Measurements from ENCODE around the gene PRMT6. TPM values are rescaled to one million over a fixed set of nuclear protein-coding genes. Genes with fewer than 3 reads are reported as not detected.
"Not testable (repeated sequence)": the region's sequence is repeated elsewhere in the genome, so short reads cannot be mapped to it uniquely, and the experiment has no call there.

PRMT6 gene
- total and polyA plus RNA-seq, 10 of the 15 experiments (the other 5 are each of a cell fraction or from before 2014, with no cell fraction given) = 6.0 to 38.6 (median 26.3) TPM

DNA sequence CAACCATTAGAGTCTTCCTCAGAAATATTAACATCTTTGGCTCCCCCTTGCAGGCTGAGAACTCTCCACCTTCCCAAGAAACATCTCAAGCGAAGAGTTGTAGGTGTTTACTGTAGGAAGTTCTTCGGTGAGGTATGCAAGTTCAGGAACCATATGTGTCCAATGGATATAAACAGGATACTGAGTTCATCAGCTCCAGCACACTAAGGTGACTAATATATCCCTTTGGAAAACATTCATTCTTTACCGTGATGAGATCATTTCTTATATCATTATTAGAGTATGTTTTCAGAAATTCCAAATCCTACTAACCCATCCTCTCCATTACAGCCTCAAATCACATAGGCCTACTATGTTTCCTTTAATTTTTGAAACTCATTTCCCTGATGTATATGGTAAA lies 37.3 kb upstream of the PRMT6 start (continued):
- TF ChIP-seq, protein P1, sequence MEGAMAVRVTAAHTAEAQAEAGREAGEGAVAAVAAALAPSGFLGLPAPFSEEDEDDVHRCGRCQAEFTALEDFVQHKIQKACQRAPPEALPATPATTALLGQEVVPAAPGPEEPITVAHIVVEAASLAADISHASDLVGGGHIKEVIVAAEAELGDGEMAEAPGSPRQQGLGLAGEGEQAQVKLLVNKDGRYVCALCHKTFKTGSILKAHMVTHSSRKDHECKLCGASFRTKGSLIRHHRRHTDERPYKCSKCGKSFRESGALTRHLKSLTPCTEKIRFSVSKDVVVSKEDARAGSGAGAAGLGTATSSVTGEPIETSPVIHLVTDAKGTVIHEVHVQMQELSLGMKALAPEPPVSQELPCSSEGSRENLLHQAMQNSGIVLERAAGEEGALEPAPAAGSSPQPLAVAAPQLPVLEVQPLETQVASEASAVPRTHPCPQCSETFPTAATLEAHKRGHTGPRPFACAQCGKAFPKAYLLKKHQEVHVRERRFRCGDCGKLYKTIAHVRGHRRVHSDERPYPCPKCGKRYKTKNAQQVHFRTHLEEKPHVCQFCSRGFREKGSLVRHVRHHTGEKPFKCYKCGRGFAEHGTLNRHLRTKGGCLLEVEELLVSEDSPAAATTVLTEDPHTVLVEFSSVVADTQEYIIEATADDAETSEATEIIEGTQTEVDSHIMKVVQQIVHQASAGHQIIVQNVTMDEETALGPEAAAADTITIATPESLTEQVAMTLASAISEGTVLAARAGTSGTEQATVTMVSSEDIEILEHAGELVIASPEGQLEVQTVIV (IDR thresholded peaks at IDR 0.05; ENCODE audit: borderline replicate concordance, partially characterized antibody) = no peak
- TF ChIP-seq RAD21 (IDR thresholded peaks at IDR 0.05; ENCODE audit: insufficient read depth, low read depth, low read length) (no peak), SMAD1 (IDR thresholded peaks at IDR 0.05; ENCODE audit: low read depth, partially characterized antibody) (no peak)

- H3K4me1 ChIP-seq (ENCODE audit: control insufficient read depth, insufficient read depth, low read length); POLR2A ChIA-PET; in situ Hi-C loops (cut with MboI); H3K9ac ChIP-seq (ENCODE audit: control insufficient read depth, insufficient read depth, low read length); H3K4me2 ChIP-seq (ENCODE audit: control insufficient read depth, insufficient read depth); ATAC-seq; H3K27ac ChIP-seq (ENCODE audit: control insufficient read depth, insufficient read depth); H3K36me3 ChIP-seq (ENCODE audit: control insufficient read depth in 2 of 2, insufficient read depth in 2 of 2, low read length in 1 of 2); DNase-seq (ENCODE audit: low read depth, low spot score); H3K4me3 ChIP-seq; BruUV-seq (replicated peaks); H3K9me3 ChIP-seq (replicated peaks; ENCODE audit: control insufficient read depth, insufficient read depth, low read length); FAIRE-seq; H3K27me3 ChIP-seq (replicated peaks in 1 of 2; ENCODE audit: control insufficient read depth in 2 of 2, insufficient read depth in 2 of 2, low read length in 1 of 2); H2AFZ ChIP-seq (ENCODE audit: control insufficient read depth, low read depth, low read length); SMC1A ChIA-PET (ENCODE audit: uncharacterized antibody, unreplicated experiment); H4K20me1 ChIP-seq (ENCODE audit: control insufficient read depth, insufficient read depth); intact Hi-C loops (cut with micrococcal nuclease; ENCODE audit: unreplicated experiment); H3K79me2 ChIP-seq (ENCODE audit: control insufficient read depth, insufficient read depth, low read length): not testable (repeated sequence)
- 52% methylated on average over 3 of the region's 3 CpGs for WGBS (ENCODE audit: insufficient coverage, insufficient replicate concordance, low lambda C conversion rate, missing lambda C conversion rate)
- RAD21 ChIA-PET (ENCODE audit: unreplicated experiment) = interaction anchor here (1.0 kb wide), 1 partner anchor 80 kb away, joined by 3 read pairs; no protein-coding TSS in a partner anchor
- CTCF ChIA-PET = interaction anchor here (0.6 kb wide), 1 partner anchor 1010 kb away, joined by 3 read pairs; no protein-coding TSS in a partner anchor
These were observed 17.6 kb upstream of the PRMT6 start for GRCh38 chr1:107038874-107039273.

GRCh38 chr1:107044310-107045220 lies 11.9 kb upstream of the PRMT6 start:
- BruUV-seq (replicated peaks); H3K4me3 ChIP-seq; in situ Hi-C loops (cut with MboI); H3K79me2 ChIP-seq (ENCODE audit: control insufficient read depth, insufficient read depth, low read length); FAIRE-seq; H3K9me3 ChIP-seq (replicated peaks; ENCODE audit: control insufficient read depth, insufficient read depth, low read length); H3K9ac ChIP-seq (ENCODE audit: control insufficient read depth, insufficient read depth, low read length); ATAC-seq; H3K4me1 ChIP-seq (ENCODE audit: control insufficient read depth, insufficient read depth, low read length); H4K20me1 ChIP-seq (ENCODE audit: control insufficient read depth, insufficient read depth); H3K27ac ChIP-seq (ENCODE audit: control insufficient read depth, insufficient read depth); H3K27me3 ChIP-seq (replicated peaks in 1 of 2; ENCODE audit: control insufficient read depth in 2 of 2, insufficient read depth in 2 of 2, low read length in 1 of 2); H2AFZ ChIP-seq (ENCODE audit: control insufficient read depth, low read depth, low read length); intact Hi-C loops (cut with micrococcal nuclease; ENCODE audit: unreplicated experiment); H3K4me2 ChIP-seq (ENCODE audit: control insufficient read depth, insufficient read depth); H3K36me3 ChIP-seq (ENCODE audit: control insufficient read depth in 2 of 2, insufficient read depth in 2 of 2, low read length in 1 of 2); DNase-seq (ENCODE audit: low read depth, low spot score): not testable (repeated sequence)
- POLR2A ChIA-PET = interaction anchor here (0.6 kb wide), 1 partner anchor 12 kb away, joined by 3 read pairs; no protein-coding TSS in a partner anchor
- CTCF ChIA-PET = interaction anchor here (1.7 kb wide), 1 partner anchor 10 kb away, joined by 4 read pairs; no protein-coding TSS in a partner anchor
- SMC1A ChIA-PET (ENCODE audit: uncharacterized antibody, unreplicated experiment) = interaction anchor here (1.0 to 1.2 kb wide), 3 partner anchors 10 to 21 kb away, joined by 3 read pairs; no protein-coding TSS in a partner anchor
- WGBS (ENCODE audit: insufficient coverage, insufficient replicate concordance, low lambda C conversion rate, missing lambda C conversion rate) = 90% methylated on average over 41 of the region's 44 CpGs
- RAD21 ChIA-PET (ENCODE audit: unreplicated experiment) = interaction anchor here (1.0 to 1.4 kb wide), 4 partner anchors 12 to 706 kb away, joined by 3 read pairs; partner anchors contain the start of gene PRMT6

Data from GM12878 (cell line).